PFSK-1 (cell line): ENCODE measurements around the gene SLC24A3.

Source experiments
- FOXP2 ChIP-seq: optimal IDR thresholded peaks from 2 replicates; pipeline ENCODE3; 2011; ENCODE audit warnings: borderline replicate concordance, control low read depth, inconsistent platforms; ENCODE audit not compliant: insufficient read depth; ENCODE audit errors: extremely low read length, extremely low read depth
- POLR2AphosphoS5 ChIP-seq: IDR thresholded peaks from 2 replicates; pipeline ENCODE4 v1.6.1; 2012; ENCODE audit warnings: low read depth, mild to moderate bottlenecking, control low read depth, low read length, moderate library complexity
- SIN3A ChIP-seq: IDR thresholded peaks from 2 replicates; pipeline ENCODE4 v1.6.1; 2012; ENCODE audit warnings: mild to moderate bottlenecking, low read length, moderate library complexity, borderline replicate concordance; ENCODE audit not compliant: insufficient read depth
- TAF1 ChIP-seq: IDR thresholded peaks from 2 replicates; pipeline ENCODE4 v1.6.1; 2012; ENCODE audit warnings: low read length, control low read depth, borderline replicate concordance; ENCODE audit not compliant: insufficient read depth
- TF ChIP-seq, protein P1 (sequence below), 2 experiments: IDR thresholded peaks; 2 replicates each; pipeline versions ENCODE4 v1.6.1 to v1.8.0; 2011 to 2012; ENCODE audit warnings: low read depth in 2 of 2, low read length in 2 of 2, control low read depth in 1 of 2, inconsistent platforms in 1 of 2, mild to moderate bottlenecking in 1 of 2, moderate library complexity in 1 of 2; ENCODE audit not compliant: insufficient read depth in 1 of 2

SLC24A3 gene

GRCh38 chr20:19322061-19322985, 109.9 kb downstream of the SLC24A3 start:
- no peak for TF ChIP-seq SIN3A
- TF ChIP-seq POLR2AphosphoS5, result no peak

DNA sequence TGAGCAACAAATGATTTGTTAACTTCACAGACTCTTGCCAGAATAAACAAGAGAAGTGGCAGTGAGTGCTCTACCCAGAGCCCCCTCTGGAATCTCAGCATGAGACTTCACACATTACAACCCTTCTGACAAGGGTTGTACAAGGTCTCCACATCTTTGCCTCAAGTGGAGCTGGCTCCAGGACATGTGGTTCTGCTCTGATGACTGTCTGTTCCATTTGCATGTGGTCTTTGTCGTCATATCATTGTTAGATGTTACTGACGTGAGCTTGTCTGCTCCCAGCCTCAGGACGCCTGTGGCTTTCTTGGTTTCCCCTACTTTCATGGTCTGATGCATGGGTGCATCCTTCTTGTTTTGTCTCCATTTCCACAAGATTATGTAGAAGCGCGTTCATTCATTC, 115.0 kb downstream of the SLC24A3 start:
- TF ChIP-seq POLR2AphosphoS5, result no peak
- TF ChIP-seq, protein P1, sequence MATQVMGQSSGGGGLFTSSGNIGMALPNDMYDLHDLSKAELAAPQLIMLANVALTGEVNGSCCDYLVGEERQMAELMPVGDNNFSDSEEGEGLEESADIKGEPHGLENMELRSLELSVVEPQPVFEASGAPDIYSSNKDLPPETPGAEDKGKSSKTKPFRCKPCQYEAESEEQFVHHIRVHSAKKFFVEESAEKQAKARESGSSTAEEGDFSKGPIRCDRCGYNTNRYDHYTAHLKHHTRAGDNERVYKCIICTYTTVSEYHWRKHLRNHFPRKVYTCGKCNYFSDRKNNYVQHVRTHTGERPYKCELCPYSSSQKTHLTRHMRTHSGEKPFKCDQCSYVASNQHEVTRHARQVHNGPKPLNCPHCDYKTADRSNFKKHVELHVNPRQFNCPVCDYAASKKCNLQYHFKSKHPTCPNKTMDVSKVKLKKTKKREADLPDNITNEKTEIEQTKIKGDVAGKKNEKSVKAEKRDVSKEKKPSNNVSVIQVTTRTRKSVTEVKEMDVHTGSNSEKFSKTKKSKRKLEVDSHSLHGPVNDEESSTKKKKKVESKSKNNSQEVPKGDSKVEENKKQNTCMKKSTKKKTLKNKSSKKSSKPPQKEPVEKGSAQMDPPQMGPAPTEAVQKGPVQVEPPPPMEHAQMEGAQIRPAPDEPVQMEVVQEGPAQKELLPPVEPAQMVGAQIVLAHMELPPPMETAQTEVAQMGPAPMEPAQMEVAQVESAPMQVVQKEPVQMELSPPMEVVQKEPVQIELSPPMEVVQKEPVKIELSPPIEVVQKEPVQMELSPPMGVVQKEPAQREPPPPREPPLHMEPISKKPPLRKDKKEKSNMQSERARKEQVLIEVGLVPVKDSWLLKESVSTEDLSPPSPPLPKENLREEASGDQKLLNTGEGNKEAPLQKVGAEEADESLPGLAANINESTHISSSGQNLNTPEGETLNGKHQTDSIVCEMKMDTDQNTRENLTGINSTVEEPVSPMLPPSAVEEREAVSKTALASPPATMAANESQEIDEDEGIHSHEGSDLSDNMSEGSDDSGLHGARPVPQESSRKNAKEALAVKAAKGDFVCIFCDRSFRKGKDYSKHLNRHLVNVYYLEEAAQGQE (IDR thresholded peaks at IDR 0.05; ENCODE audit: insufficient read depth in 1 of 2, low read depth in 2 of 2, low read length in 2 of 2), result no peak
- no peak for TF ChIP-seq SIN3A
- no peak for TF ChIP-seq FOXP2
- TF ChIP-seq TAF1, result no peak

DNA sequence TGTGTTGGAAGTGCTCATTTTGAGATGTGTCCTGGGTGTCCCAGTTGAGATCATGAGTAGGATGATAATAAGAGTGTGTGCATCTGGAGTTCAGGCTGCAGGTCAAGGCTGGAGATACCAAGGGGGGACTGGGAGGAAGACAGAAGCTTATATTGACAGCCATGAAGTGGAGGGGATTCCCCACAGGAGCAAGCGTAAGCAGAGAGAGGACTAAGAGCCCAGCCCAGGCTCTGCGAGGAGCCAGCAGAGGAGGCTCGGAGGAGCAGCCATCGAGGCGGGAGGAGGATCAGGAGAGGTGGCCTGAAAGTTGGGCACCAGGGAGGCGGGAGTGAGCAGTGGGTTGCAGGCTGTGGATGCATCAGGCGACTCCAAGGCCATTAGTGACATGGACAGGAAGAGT, 116.2 kb downstream of the SLC24A3 start:
- no peak for TF ChIP-seq TAF1
- no peak for TF ChIP-seq FOXP2
- no peak for TF ChIP-seq POLR2AphosphoS5
- TF ChIP-seq, protein P1 (IDR thresholded peaks at IDR 0.05; ENCODE audit: insufficient read depth in 1 of 2, low read depth in 2 of 2, low read length in 2 of 2), result no peak
- TF ChIP-seq SIN3A, result no peak

- TF ChIP-seq, protein P1 (IDR thresholded peaks at IDR 0.05; ENCODE audit: insufficient read depth in 1 of 2, low read depth in 2 of 2, low read length in 2 of 2), result no peak
- TF ChIP-seq POLR2AphosphoS5 (no peak), TAF1 (no peak), SIN3A (no peak), FOXP2 (no peak)
These were observed 117.6 kb downstream of the SLC24A3 start for GRCh38 chr20:19330038-19330437.

GRCh38 chr20:19330731-19331130, 118.3 kb downstream of the SLC24A3 start:
- TF ChIP-seq, protein P1 (IDR thresholded peaks at IDR 0.05; ENCODE audit: insufficient read depth in 1 of 2, low read depth in 2 of 2, low read length in 2 of 2), result no peak
- TF ChIP-seq SIN3A (no peak), FOXP2 (no peak), TAF1 (no peak), POLR2AphosphoS5 (no peak)
